Adrenal gland (tissue), 12 donors: ENCODE measurements around the gene ECI1. TPM values are rescaled to one million over a fixed set of nuclear protein-coding genes. Genes with fewer than 3 reads are reported as not detected.

ENCODE experiments used
- DNase-seq, 7 donors: peaks; one replicate each; pipeline ENCODE4 v3.0.0-alpha.2; 2019 to 2020
- H3K27ac ChIP-seq, 5 donors: fragments of 200-600 bp; sonication (generic) in 4 of 5; 1 replicate in 3 of 5; 2 replicates in 2 of 5; pipeline versions ENCODE4 v1.5.1 to v1.8.0; 2016 to 2020; ENCODE audit warnings: mild to moderate bottlenecking in 1 of 5
- H3K27me3 ChIP-seq: fragments of 200-600 bp; 2 replicates; pipeline ENCODE4 v1.8.0; 2021
- H3K36me3 ChIP-seq, 2 donors: fragments of 200-600 bp; replicated peaks in 1 of 2; 1 replicate in 1 of 2; 2 replicates in 1 of 2; pipeline versions ENCODE4 v1.5.1 to v1.8.0; 2018 to 2022
- H3K4me1 ChIP-seq, 2 donors: fragments of 200-600 bp; replicated peaks in 1 of 2; 1 replicate in 1 of 2; 2 replicates in 1 of 2; pipeline versions ENCODE4 v1.5.1 to v1.8.0; 2018 to 2021
- H3K4me3 ChIP-seq, 4 donors: fragments of 200-600 bp; sonication (generic) in 3 of 4; one replicate each; pipeline ENCODE4 v1.5.1; 2016 to 2018
- H3K9me3 ChIP-seq, 3 donors: fragments of 200-600 bp; sonication (generic) in 1 of 3; replicated peaks in 1 of 3; 1 replicate in 2 of 3; 2 replicates in 1 of 3; pipeline versions ENCODE4 v1.5.1 to v1.8.0; 2016 to 2021
- POLR2A ChIP-seq, 2 donors: fragments of 450-650 bp; IDR thresholded peaks; one replicate each; pipeline ENCODE4 v1.6.1; 2017; ENCODE audit warnings: antibody characterized with exemption in 2 of 2, mild to moderate bottlenecking in 2 of 2, moderate library complexity in 1 of 2
- WGBS, 4 donors: extraction: QIAGEN DNeasy Blood & Tissue Kit in 2 of 4; methylation state at CpG; one replicate each; pipeline versions ENCODE4 v1.1.5 to v1.1.7; 2013 to 2017; 5-methylcytosine and 5-hydroxymethylcytosine counted together
- intact Hi-C, 2 donors: fragments of 100-400 bp; cut with DNase I; formaldehyde crosslinking; loops; one replicate each; pipeline versions ENCODE4 v1.14.1 to v1.15.0; 2022 to 2023
- polyA plus RNA-seq, 3 donors: library from polyadenylated mRNA; stranded (reverse); fragments of 200-250 nt in 2 of 3; fragments of 350-450 nt in 1 of 3; fragmentation: Illumina TruSeq in 1 of 3; extraction: RNeasy Lipid Tissue Mini Kit (QIAGEN cat#74804) in 1 of 3; gene quantifications; one replicate each; pipeline ENCODE4 v1.2.3, GENCODE V29; 2013 to 2014
- total RNA-seq, 9 donors: library from RNA; depleted of rRNA in 4 of 9; stranded (reverse); fragments of >200 nt in 4 of 9; fragments of 120-200 nt in 1 of 9; fragmentation: NEBNext Ultra II Directional in 1 of 9; extraction: Animal tissue kit (Norgen Biotek cat#: 25700) in 1 of 9; gene quantifications; one replicate each; pipeline versions ENCODE4 v1.1.0 to v1.2.4, GENCODE V29; 2013 to 2023
- TF ChIP-seq, protein P1 (sequence below), 6 experiments: fragments of 450-650 bp in 4 of 6; fragments of 200-600 bp in 2 of 6; sonication (generic) in 1 of 6; IDR thresholded peaks; 1 replicate in 5 of 6; 2 replicates in 1 of 6; pipeline versions ENCODE4 v1.5.1 to v1.8.0; 2016 to 2021; ENCODE audit warnings: antibody characterized with exemption in 6 of 6, mild to moderate bottlenecking in 2 of 6, moderate library complexity in 1 of 6
- donor health status: healthy with polysubstance abuse.
- donor health status: Bipolar disorder and iron deficiency.
- donor health status: DM: yes; HTN: yes; CAD: no.
- donor health status: DM: no; HTN: no; CAD: no.
- donor health status: DM: no; HTN: no; CAD: no.
- donor health status: DM: yes; HTN: yes; CAD: no.

ECI1 gene
- total and polyA plus RNA-seq, 12 donors = 5.8 to 172 (median 63.7) TPM

DNA sequence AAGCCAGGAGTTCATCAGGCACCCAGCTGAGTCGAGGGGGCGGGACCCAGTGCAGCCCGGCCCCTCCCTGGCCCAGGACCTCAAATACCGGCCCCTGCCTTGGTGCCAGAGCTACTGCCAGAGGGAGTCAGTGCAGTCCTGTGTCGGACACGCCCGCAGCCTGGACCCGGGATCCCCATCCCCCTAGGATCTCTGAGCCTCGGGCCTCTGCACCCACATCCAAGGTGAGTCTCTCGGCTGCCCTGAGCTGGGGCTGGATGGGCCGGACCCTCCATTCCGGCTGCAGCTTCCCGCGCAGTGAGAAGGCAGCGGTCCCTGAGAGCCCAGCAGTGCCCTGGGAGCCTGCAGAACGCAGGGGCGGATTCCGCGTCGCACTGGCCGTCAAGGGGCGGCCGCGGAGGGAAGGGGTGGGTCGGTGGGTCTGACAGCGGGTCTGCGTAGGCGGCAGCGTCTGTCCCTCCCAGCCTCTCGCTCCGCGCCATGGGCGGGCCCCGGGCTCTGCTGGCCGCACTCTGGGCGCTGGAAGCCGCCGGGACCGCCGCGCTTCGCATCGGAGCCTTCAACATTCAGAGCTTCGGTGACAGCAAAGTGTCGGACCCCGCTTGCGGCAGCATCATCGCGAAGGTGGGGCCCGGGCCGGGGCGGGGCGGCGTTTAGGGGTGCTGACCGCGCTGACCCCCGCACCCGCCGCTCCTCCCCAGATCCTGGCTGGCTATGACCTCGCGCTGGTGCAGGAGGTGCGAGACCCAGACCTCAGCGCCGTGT, 14.9 kb downstream of the ECI1 start, which contains the start of gene DNASE1L2:
TSS of gene DNASE1L2 (plus strand) at position 108 of the 765 bp plus-strand sequence. CDS start at position 481, 373 bp downstream.
- DNase-seq = no peak
- Histone ChIP-seq H3K27me3 (peaks cover 9% of the 10 kb centered on the region), H3K4me3 (peak within 1 kb of the TSS in 1 of 4 donors; percentile 7), H3K27ac (no peak within 1 kb of the TSS), H3K4me1 (peaks cover 12 to 21% of the 10 kb centered on the region in 2 donors), H3K9me3 (no peaks in the 10 kb centered on the region), H3K36me3 (peaks cover 0 to 43% of the 10 kb centered on the region in 2 donors)
- 5 to 7% (median 6%) methylated on average over 8 to 63 of the region's 64 CpGs; no CpG with 5 or more reads in 1 of the 4 donors for WGBS, 4 donors
- intact Hi-C loops = no loop called here
- no peak for TF ChIP-seq POLR2A (IDR thresholded peaks at IDR 0.05)
- TF ChIP-seq, protein P1, sequence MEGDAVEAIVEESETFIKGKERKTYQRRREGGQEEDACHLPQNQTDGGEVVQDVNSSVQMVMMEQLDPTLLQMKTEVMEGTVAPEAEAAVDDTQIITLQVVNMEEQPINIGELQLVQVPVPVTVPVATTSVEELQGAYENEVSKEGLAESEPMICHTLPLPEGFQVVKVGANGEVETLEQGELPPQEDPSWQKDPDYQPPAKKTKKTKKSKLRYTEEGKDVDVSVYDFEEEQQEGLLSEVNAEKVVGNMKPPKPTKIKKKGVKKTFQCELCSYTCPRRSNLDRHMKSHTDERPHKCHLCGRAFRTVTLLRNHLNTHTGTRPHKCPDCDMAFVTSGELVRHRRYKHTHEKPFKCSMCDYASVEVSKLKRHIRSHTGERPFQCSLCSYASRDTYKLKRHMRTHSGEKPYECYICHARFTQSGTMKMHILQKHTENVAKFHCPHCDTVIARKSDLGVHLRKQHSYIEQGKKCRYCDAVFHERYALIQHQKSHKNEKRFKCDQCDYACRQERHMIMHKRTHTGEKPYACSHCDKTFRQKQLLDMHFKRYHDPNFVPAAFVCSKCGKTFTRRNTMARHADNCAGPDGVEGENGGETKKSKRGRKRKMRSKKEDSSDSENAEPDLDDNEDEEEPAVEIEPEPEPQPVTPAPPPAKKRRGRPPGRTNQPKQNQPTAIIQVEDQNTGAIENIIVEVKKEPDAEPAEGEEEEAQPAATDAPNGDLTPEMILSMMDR (IDR thresholded peaks at IDR 0.05) = no peak

DNA sequence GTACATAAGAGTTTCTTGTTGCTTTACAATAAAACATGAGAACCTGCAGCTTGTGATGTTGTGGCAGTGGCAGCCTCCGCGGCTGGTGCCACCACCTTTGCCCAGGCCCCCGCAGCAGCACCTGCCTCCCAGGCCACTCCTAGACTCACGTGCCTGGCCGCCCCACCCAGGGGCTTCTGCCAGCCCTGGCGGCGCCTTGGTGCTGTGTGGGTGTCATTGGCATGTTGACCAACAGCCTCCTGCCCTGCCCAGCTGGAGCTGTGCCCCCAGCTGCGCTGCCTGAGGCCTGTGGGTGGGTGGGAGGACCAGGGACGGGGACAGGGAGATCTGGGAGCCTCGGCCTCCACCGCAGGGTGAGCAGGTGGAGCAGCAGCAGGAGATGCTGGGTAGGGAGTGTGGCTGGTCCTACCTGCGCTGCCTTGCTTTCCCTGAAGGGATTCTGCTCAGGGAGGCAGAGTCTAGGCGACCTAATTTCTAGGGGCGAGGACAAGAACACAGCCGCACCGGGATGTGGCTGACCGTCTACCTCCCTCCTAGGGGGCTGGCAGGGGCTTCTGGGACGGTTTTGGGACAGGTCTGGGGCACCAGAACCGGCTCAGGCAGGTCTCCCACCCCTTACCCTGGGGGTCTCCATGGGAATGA, 15.6 kb downstream of the ECI1 start:
- no peak overlapping the region for H3K27ac ChIP-seq
- peaks cover 9% of the 10 kb centered on the region for H3K27me3 ChIP-seq
- WGBS, 4 donors = 50 to 82% (median 76%) methylated on average over 2 to 19 of the region's 19 CpGs

DNA sequence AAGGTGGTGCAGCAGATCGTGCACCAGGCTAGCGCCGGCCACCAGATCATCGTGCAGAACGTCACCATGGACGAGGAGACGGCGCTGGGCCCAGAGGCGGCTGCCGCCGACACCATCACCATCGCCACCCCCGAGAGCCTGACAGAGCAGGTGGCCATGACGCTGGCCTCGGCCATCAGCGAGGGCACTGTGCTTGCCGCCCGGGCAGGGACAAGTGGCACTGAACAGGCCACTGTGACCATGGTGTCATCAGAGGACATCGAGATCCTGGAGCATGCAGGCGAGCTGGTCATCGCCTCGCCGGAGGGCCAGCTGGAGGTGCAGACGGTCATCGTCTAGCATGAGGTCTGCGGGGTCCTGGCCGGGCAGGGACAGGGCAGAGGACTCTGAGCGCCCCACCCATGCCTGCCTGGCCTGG, 16.1 kb downstream of the ECI1 start:
- Histone ChIP-seq H3K36me3 (peaks cover 0 to 52% of the 10 kb centered on the region in 2 donors), H3K27me3 (peaks cover 9% of the 10 kb centered on the region), H3K9me3 (no peaks in the 10 kb centered on the region), H3K4me3 (no peak overlapping the region), H3K27ac (no peak overlapping the region), H3K4me1 (peaks cover 12 to 23% of the 10 kb centered on the region in 2 donors)
- intact Hi-C loops = no loop called here
- 87 to 97% (median 95%) methylated on average over 6 to 28 of the region's 28 CpGs for WGBS, 4 donors
- TF ChIP-seq, protein P1 (IDR thresholded peaks at IDR 0.05) = no peak
- TF ChIP-seq POLR2A (IDR thresholded peaks at IDR 0.05) = no peak
- no peak for DNase-seq

More for the DNA sequence above, 15.6 kb downstream of the ECI1 start:
- H3K9me3 ChIP-seq = no peaks in the 10 kb centered on the region
- no peak for DNase-seq
- TF ChIP-seq, protein P1 (IDR thresholded peaks at IDR 0.05) = no peak
- no peak for TF ChIP-seq POLR2A (IDR thresholded peaks at IDR 0.05)
- intact Hi-C loops = no loop called here
- no peak overlapping the region for H3K4me3 ChIP-seq
- peaks cover 12 to 21% of the 10 kb centered on the region in 2 donors for H3K4me1 ChIP-seq
- peaks cover 0 to 50% of the 10 kb centered on the region in 2 donors for H3K36me3 ChIP-seq

DNA sequence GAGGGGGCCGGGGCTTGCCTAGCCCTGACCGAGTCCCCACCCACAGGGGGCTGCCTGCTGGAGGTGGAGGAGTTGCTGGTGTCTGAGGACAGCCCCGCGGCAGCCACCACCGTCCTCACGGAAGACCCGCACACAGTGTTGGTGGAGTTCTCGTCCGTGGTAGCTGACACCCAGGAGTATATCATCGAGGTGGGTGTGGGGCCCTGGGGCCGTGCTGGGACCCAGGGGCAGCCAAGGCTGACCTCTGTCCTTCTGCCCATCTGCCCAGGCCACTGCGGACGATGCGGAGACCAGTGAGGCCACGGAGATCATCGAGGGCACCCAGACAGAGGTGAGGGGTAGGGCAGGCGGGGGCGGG, 16.6 kb downstream of the ECI1 start:
- Histone ChIP-seq H3K27ac (no peak overlapping the region), H3K36me3 (peaks cover 0 to 55% of the 10 kb centered on the region in 2 donors), H3K4me1 (peaks cover 12 to 23% of the 10 kb centered on the region in 2 donors), H3K4me3 (no peak overlapping the region), H3K9me3 (no peaks in the 10 kb centered on the region), H3K27me3 (peaks cover 9% of the 10 kb centered on the region)
- DNase-seq = no peak
- 92 to 100% (median 93%) methylated on average over 7 to 18 of the region's 18 CpGs for whole genome bisulfite sequencing, 4 donors
- TF ChIP-seq, protein P1 (IDR thresholded peaks at IDR 0.05) = no peak
- TF ChIP-seq POLR2A (IDR thresholded peaks at IDR 0.05) = no peak
- intact Hi-C loops = no loop called here
